Stomach (tissue), 9 donors: ENCODE results near the gene MTMR2. TPM values are rescaled to one million over a fixed set of nuclear protein-coding genes. Genes with fewer than 3 reads are reported as not detected.

Experiments used
- DNase-seq, 2 donors: peaks; one replicate each; pipeline versions ENCODE4 v3.0.0 to v3.0.0-alpha.2; 2013 to 2019
- H3K27ac ChIP-seq, 5 donors: fragments of 200-600 bp in 4 of 5; sonication (generic) in 4 of 5; one replicate each; pipeline ENCODE4 v1.5.1; 2013 to 2019; ENCODE audit warnings: mild to moderate bottlenecking in 1 of 5, moderate library complexity in 1 of 5
- H3K27me3 ChIP-seq, 3 donors: fragments of 200-600 bp; sonication (generic); one replicate each; pipeline ENCODE4 v1.5.1; 2017 to 2019; ENCODE audit warnings: mixed run types in 1 of 3
- H3K36me3 ChIP-seq, 4 donors: fragments of 200-600 bp; sonication (generic); 1 replicate in 3 of 4; 2 replicates in 1 of 4; pipeline ENCODE4 v1.5.1; 2016 to 2019
- H3K4me1 ChIP-seq, 4 donors: fragments of 200-600 bp; sonication (generic); one replicate each; pipeline ENCODE4 v1.5.1; 2016 to 2019
- H3K4me3 ChIP-seq, 4 donors: fragments of 200-600 bp; sonication (generic) in 3 of 4; one replicate each; pipeline ENCODE4 v1.5.1; 2016 to 2019; ENCODE audit warnings: mild to moderate bottlenecking in 1 of 4
- H3K9me3 ChIP-seq, 4 donors: fragments of 200-600 bp; sonication (generic); one replicate each; pipeline ENCODE4 v1.5.1; 2016 to 2019
- EP300 ChIP-seq: sonication (generic); formaldehyde crosslinking; IDR thresholded peaks from one replicate; pipeline ENCODE4 v1.6.1; 2017; ENCODE audit warnings: antibody characterized with exemption
- POLR2A ChIP-seq, 4 donors: fragments of 450-650 bp; IDR thresholded peaks; one replicate each; pipeline ENCODE4 v1.6.1; 2016; ENCODE audit warnings: antibody characterized with exemption in 4 of 4, control low read depth in 2 of 4, mild to moderate bottlenecking in 1 of 4, moderate library complexity in 1 of 4
- POLR2AphosphoS5 ChIP-seq, 3 donors: sonication (generic); formaldehyde crosslinking; IDR thresholded peaks; one replicate each; pipeline ENCODE4 v1.6.1; 2016; ENCODE audit warnings: antibody characterized with exemption in 3 of 3
- WGBS, 5 donors: extraction: QIAGEN DNeasy Blood & Tissue Kit in 3 of 5; methylation state at CpG; one replicate each; pipeline versions ENCODE4 v1.1.5 to v1.1.7; 2013 to 2018; 5-methylcytosine and 5-hydroxymethylcytosine counted together
- intact Hi-C: fragments of 100-400 bp; cut with DNase I; formaldehyde crosslinking; loops from one replicate; pipeline ENCODE4 v1.15.1; 2023; ENCODE audit warnings: low total_unique reads
- polyA plus RNA-seq, 3 donors: library from polyadenylated mRNA; stranded (reverse); fragments of 200-250 nt; gene quantifications; one replicate each; pipeline ENCODE4 v1.2.3, GENCODE V29; 2013
- total RNA-seq, 5 donors: library from RNA; depleted of rRNA; stranded (reverse); fragments of >200 nt; gene quantifications; one replicate each; pipeline versions ENCODE4 v1.1.0 to v1.2.3, GENCODE V29; 2014 to 2016
- TF ChIP-seq, protein P1 (sequence below), 7 experiments: fragments of 450-650 bp in 4 of 7; fragments of 200-600 bp in 3 of 7; sonication (generic) in 3 of 7; IDR thresholded peaks; one replicate each; pipeline ENCODE4 v1.5.1; 2016 to 2019; ENCODE audit warnings: antibody characterized with exemption in 7 of 7, control low read depth in 2 of 7, mild to moderate bottlenecking in 1 of 7
- donor health status: healthy with polysubstance abuse.
- donor health status: Bipolar disorder and iron deficiency.
- donor health status: healthy.

Gene MTMR2
- total and polyA plus RNA-seq, 8 donors = 4.9 to 201 (median 20.1) TPM

DNA sequence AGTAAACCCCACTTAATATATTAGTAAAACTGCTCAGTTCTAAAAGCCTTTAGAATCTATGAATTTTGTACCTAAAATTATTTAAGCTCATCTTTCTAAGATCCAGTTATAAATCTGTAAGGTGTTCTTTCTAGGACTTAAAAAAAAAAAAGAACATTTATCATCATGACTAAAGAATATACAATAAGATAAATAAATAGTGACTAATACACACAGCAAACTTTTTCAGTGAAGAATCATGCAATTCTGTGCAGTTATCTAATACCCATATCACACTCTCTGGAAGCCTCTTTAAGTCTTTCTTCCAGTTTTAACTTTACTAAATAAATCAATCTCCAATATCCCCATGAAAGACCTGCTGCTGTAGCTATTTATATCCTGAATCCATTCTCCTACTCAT is 73.8 kb downstream of the MTMR2 start:
- intact Hi-C loops = no loop called here
- peaks cover 0 to 11% (median 5%) of the 10 kb centered on the region in 4 donors for H3K4me1 ChIP-seq
- no peak overlapping the region for H3K27ac ChIP-seq

DNA sequence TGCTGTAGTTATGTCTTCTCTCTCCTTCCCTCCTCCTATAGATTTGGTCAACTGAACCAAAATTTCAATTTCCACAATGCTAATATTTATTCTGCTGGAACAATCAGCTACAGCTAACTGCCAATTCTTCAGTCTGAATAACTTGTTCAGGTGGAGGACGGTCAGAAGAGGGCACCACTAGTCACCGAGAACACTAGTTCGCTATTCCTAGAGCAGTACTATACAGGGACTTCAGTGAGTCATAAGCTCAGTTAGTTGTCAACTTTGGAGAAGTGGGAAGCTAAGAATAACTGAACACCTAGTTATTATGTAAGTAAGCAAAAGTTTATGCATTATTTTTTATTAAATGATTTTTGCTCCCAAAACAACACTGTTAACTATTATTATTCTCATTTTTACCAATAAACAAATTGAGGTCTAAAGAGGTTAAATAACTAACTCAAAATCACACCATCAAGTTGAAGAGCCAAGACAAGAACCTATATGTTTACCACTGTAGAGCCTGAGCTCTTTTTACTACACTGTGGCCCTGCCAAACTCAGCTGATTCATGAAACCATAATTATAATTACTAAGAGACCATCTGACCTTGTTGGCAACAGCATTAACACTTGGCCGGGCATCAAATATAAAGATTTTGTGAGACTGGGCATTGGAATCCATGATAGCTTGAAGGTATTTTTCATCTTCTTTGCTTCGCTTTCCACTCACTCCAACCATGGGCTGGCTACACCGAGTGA is 74.7 kb downstream of the MTMR2 start:
- H3K27me3 ChIP-seq = no peaks in the 10 kb centered on the region
- H3K36me3 ChIP-seq = peaks cover 6 to 61% (median 39%) of the 10 kb centered on the region in 4 donors
- peak overlapping the region in 1 of 5 donors; percentile 26 for H3K27ac ChIP-seq
- intact Hi-C loops = no loop called here
- 40 to 68% (median 55%) methylated on average over 6 of the region's 6 CpGs for WGBS, 5 donors
- peaks cover 0 to 11% (median 5%) of the 10 kb centered on the region in 4 donors for H3K4me1 ChIP-seq
- no peaks in the 10 kb centered on the region for H3K9me3 ChIP-seq
- peak; percentile 41 to 82 for DNase-seq
- TF ChIP-seq POLR2A (IDR thresholded peaks at IDR 0.05) (no peak), EP300 (no peak), POLR2AphosphoS5 (IDR thresholded peaks at IDR 0.05) (peak in 1 of 3 donors; percentile 57)
- TF ChIP-seq, protein P1, sequence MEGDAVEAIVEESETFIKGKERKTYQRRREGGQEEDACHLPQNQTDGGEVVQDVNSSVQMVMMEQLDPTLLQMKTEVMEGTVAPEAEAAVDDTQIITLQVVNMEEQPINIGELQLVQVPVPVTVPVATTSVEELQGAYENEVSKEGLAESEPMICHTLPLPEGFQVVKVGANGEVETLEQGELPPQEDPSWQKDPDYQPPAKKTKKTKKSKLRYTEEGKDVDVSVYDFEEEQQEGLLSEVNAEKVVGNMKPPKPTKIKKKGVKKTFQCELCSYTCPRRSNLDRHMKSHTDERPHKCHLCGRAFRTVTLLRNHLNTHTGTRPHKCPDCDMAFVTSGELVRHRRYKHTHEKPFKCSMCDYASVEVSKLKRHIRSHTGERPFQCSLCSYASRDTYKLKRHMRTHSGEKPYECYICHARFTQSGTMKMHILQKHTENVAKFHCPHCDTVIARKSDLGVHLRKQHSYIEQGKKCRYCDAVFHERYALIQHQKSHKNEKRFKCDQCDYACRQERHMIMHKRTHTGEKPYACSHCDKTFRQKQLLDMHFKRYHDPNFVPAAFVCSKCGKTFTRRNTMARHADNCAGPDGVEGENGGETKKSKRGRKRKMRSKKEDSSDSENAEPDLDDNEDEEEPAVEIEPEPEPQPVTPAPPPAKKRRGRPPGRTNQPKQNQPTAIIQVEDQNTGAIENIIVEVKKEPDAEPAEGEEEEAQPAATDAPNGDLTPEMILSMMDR (IDR thresholded peaks at IDR 0.05) = peak in 2 of 7 experiments; percentile 36 to 44
- no peak overlapping the region for H3K4me3 ChIP-seq

More for the DNA sequence above, 73.8 kb downstream of the MTMR2 start:
- Histone ChIP-seq H3K36me3 (peaks cover 0 to 61% (median 39%) of the 10 kb centered on the region in 4 donors), H3K27me3 (no peaks in the 10 kb centered on the region), H3K4me3 (no peak overlapping the region), H3K9me3 (no peaks in the 10 kb centered on the region)
- DNase-seq = no peak
- TF ChIP-seq, protein P1 (IDR thresholded peaks at IDR 0.05) = no peak
- no peak for TF ChIP-seq POLR2AphosphoS5 (IDR thresholded peaks at IDR 0.05)
- TF ChIP-seq EP300 = no peak
- TF ChIP-seq POLR2A (IDR thresholded peaks at IDR 0.05) = no peak

DNA sequence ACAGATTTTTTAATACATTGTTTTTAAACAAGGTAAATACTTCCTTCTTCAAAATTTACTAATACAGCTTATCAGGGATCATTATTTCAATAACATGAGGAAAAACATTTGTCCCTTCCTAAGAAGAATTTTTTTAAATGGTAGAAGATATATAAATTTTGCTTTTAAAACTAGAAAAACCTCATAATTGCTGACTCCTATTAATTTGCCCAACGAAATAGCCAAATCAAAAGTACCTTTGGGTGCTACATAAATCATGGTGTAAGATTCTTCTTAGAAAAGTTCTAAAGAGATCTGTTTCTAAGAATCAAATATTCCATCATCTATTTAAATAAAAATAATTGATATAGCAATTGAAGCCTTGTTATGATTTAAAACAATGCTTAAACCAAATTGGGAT is 78.7 kb downstream of the MTMR2 start:
- Histone ChIP-seq H3K27ac (no peak overlapping the region), H3K4me1 (peaks cover 0 to 11% (median 5%) of the 10 kb centered on the region in 4 donors), H3K27me3 (no peaks in the 10 kb centered on the region), H3K36me3 (peaks cover 6 to 70% (median 54%) of the 10 kb centered on the region in 4 donors), H3K9me3 (no peaks in the 10 kb centered on the region), H3K4me3 (no peak overlapping the region)
- 88 to 100% (median 98%) methylated on average over 1 of the region's 1 CpG for WGBS, 5 donors
- TF ChIP-seq POLR2A (IDR thresholded peaks at IDR 0.05) (no peak), POLR2AphosphoS5 (IDR thresholded peaks at IDR 0.05) (no peak), EP300 (no peak)
- TF ChIP-seq, protein P1 (IDR thresholded peaks at IDR 0.05) = no peak
- DNase-seq = no peak
- intact Hi-C loops = no loop called here

DNA sequence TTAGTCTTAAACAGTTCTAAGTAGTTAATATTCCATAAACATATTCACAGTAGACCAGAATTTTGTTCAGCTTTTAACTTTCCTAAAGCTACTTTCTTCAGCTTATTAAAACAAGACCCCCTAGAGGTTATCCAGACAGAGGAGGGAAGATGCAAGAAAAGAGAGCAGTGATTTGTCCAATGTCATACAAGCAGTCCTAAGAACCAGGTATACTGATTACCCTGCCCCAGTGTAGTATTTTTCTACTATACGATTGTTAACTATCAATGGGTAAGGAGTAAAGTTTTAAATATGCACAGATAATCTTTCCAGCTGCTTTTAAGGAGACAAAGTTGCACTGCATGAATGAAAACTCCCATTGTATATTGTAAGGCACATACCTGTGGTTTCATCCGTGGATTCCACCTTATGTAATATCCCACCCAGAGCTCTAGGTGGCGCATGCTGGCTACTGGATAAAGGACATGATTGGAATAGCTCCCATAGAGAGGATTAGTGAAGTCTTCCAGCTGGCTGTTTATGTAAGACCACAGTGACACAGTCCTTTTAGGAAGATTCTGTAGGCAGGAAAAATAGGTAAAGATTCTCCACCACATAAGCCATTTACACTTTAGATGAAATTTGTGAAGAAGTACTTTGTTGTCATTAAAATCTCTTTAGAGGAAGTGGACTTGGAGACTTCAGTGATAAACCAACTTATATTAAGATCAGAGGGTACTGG is 88.0 kb downstream of the MTMR2 start:
- intact Hi-C loops = loop anchor here (10.0 kb wide), 1 partner anchor 589 kb away; no protein-coding TSS in a partner anchor
- WGBS, 5 donors = 2 to 14% (median 11%) methylated on average over 3 of the region's 3 CpGs
- Histone ChIP-seq H3K4me3 (no peak overlapping the region), H3K27ac (peak overlapping the region in 2 of 5 donors; percentile 29 to 38), H3K9me3 (no peaks in the 10 kb centered on the region), H3K4me1 (peaks cover 0 to 17% (median 6%) of the 10 kb centered on the region in 4 donors), H3K36me3 (peaks cover 0 to 82% (median 77%) of the 10 kb centered on the region in 4 donors), H3K27me3 (no peaks in the 10 kb centered on the region)
- peak; percentile 64 to 86 for DNase-seq
- TF ChIP-seq, protein P1 (IDR thresholded peaks at IDR 0.05) = peak in 5 of 7 experiments; percentile 52 to 90 (median 81)
- TF ChIP-seq POLR2A (IDR thresholded peaks at IDR 0.05) (no peak), POLR2AphosphoS5 (IDR thresholded peaks at IDR 0.05) (peak in 1 of 3 donors; percentile 76), EP300 (no peak)
